Activated CD8-positive, alpha-beta memory T cell treated with anti-CD3 and anti-CD28 coated beads, Interleukin-2, amount 10 ng/mL, durations not matched to agents 7 days and 5 days (primary cell): ENCODE results near the gene TRNAU1AP. TPM values are rescaled to one million over a fixed set of nuclear protein-coding genes. Genes with fewer than 3 reads are reported as not detected.
"Not testable (repeated sequence)": the region's sequence is repeated elsewhere in the genome, so short reads cannot be mapped to it uniquely, and the experiment has no call there.

Source experiments
- ATAC-seq: fragments of 150-1000 bp; cut with Tn5 transposase; one replicate; pipeline ENCODE4 v1.10.0; 2021; ENCODE audit warnings: moderate library complexity
- CTCF ChIA-PET: fragments of 350-600 bp; sonication (Branson Sonifier 250); formaldehyde crosslinking; loops from one replicate; lab custom pipeline; 2021; ENCODE audit warnings: antibody characterized with exemption; lab: Charles Lee
- DNase-seq: peaks from one replicate; pipeline ENCODE4 v3.0.0-alpha.2; 2020
- H3K27ac Mint-ChIP-seq: one replicate; pipeline ENCODE4 v1.8.0; 2021; ENCODE audit warnings: mild to moderate bottlenecking, mixed read lengths
- H3K27me3 Mint-ChIP-seq: one replicate; pipeline ENCODE4 v1.8.0; 2021; ENCODE audit warnings: mixed read lengths
- H3K36me3 Mint-ChIP-seq: one replicate; pipeline ENCODE4 v1.8.0; 2021; ENCODE audit warnings: mild to moderate bottlenecking, mixed read lengths
- H3K4me1 Mint-ChIP-seq: one replicate; pipeline ENCODE4 v1.8.0; 2021; ENCODE audit warnings: mixed read lengths
- H3K4me3 Mint-ChIP-seq: one replicate; pipeline ENCODE4 v1.8.0; 2021; ENCODE audit warnings: mild to moderate bottlenecking, moderate library complexity, mixed read lengths
- H3K9me3 Mint-ChIP-seq: one replicate; pipeline ENCODE4 v1.8.0; 2022; ENCODE audit warnings: low read depth, mixed read lengths
- total RNA-seq, 2 experiments: library from RNA; stranded (reverse); gene quantifications; one replicate each; pipeline ENCODE4 v1.2.3, GENCODE V29; 2021

TRNAU1AP gene
- total RNA-seq, 2 experiments from 2014 or later: 52.8 to 55.2 TPM

DNA sequence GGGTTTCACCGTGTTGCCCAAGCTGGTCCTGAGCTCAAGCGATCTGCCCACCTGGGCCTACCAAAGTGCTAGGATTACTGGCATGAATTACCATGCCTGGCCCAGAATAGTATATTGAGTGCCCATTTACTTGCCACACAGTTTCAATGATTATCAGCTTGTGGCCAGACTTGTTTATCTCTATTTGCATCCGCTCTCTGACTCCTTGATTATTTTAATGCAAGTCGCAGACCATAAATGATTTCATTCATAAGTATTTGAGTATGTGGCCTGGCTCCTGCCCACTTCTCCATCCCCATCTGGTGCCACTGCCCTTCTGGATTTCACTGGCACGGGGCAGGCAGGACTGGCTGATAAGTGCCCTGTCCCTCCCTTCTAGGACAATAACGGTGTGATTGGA lies 18.2 kb upstream of the TRNAU1AP start:
- H3K27ac Mint-ChIP-seq: no peak overlapping the region
- no peaks in the 10 kb centered on the region for H3K4me1 Mint-ChIP-seq
- no peaks in the 10 kb centered on the region for H3K9me3 Mint-ChIP-seq
- peaks cover 43% of the 10 kb centered on the region for H3K36me3 Mint-ChIP-seq
- ATAC-seq: no peak
- no peak for DNase-seq
- no peaks in the 10 kb centered on the region for H3K27me3 Mint-ChIP-seq
- H3K4me3 Mint-ChIP-seq: no peak overlapping the region
- CTCF ChIA-PET: interaction anchor here (1.6 kb wide), 1 partner anchor 16 kb away, joined by 6 read pairs; no protein-coding TSS in a partner anchor

DNA sequence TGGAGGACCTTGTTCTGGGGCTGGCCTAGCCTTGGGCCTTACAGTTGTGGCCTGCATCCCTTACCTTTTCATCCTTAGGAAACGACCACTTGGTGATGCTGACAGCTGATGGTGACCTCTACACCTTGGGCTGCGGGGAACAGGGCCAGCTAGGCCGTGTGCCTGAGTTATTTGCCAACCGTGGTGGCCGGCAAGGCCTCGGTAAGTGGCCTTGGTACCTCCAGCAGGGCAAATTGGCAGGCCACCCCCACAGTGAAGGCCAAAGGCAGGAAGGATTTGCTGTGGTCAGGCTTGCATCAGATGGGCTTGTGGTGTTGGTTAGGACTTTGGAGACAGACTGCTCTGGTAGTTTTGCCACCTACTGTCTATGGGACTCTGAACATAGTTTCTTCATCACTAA lies 17.7 kb upstream of the TRNAU1AP start:
- DNase-seq (no peak), ATAC-seq (no peak)
- Mint-ChIP-seq H3K27me3 (no peaks in the 10 kb centered on the region), H3K4me1 (no peaks in the 10 kb centered on the region), H3K9me3 (no peaks in the 10 kb centered on the region), H3K36me3 (peaks cover 40% of the 10 kb centered on the region), H3K4me3 (no peak overlapping the region), H3K27ac (no peak overlapping the region)
- CTCF ChIA-PET: interaction anchor here (1.2 to 1.6 kb wide), 2 partner anchors 17 to 18 kb away, joined by 3 to 6 read pairs; no protein-coding TSS in a partner anchor

DNA sequence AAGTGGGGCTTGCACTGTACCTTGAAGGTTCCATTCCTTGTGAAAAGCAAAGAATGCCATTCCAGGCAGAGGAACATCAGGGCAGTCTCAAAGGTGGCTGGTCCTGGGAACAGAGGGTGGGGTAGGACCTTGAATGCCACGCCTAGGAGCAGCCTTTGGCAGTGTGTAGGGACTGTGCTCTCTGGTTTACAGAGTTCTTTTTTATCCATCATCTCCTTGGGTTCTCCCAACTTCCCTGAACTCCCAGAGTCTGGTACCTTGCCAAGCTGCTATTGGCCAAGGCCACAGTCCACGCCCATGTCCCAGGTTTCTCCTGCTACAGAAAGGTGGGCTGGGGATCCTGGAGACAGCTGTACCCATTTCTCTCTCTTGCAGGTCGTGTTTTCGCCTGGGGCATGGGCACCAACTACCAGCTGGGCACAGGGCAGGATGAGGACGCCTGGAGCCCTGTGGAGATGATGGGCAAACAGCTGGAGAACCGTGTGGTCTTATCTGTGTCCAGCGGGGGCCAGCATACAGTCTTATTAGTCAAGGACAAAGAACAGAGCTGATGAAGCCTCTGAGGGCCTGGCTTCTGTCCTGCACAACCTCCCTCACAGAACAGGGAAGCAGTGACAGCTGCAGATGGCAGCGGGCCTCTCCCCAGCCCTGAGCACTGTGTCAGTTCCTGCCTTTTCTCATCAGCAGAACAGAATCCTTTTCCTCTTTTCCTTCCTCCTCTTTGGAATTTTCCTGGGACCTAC lies 15.3 kb upstream of the TRNAU1AP start:
- ATAC-seq (no peak), DNase-seq (no peak)
- Mint-ChIP-seq H3K4me1 (no peaks in the 10 kb centered on the region), H3K9me3 (no peaks in the 10 kb centered on the region), H3K27me3 (no peaks in the 10 kb centered on the region), H3K27ac (no peak overlapping the region), H3K36me3 (peaks cover 26% of the 10 kb centered on the region), H3K4me3 (no peak overlapping the region)
- CTCF ChIA-PET: no interaction called here

DNA sequence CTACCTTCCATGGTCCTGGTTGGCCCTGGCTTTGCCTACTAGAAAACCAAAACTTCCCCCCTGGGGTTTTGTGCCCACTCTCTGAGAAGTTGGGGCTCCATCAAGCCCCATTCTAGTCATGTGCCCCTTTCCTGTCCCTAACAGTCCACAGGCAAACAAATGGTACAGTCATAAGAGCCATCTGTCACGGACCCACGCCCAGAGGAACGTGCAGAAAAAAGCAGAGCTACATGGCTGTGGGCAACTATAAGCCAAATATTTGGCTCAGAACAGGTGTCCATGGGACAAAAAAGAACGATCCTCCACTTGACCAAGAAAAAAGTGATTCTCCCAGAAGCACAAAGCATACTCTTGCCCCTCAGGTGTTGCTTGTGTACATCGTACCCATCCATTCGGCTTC lies 14.6 kb upstream of the TRNAU1AP start:
- Mint-ChIP-seq H3K9me3 (no peaks in the 10 kb centered on the region), H3K4me1 (no peaks in the 10 kb centered on the region), H3K36me3 (peaks cover 26% of the 10 kb centered on the region), H3K27ac (no peak overlapping the region), H3K27me3 (no peaks in the 10 kb centered on the region), H3K4me3 (no peak overlapping the region)
- CTCF ChIA-PET: no interaction called here
- no peak for ATAC-seq
- no peak for DNase-seq

DNA sequence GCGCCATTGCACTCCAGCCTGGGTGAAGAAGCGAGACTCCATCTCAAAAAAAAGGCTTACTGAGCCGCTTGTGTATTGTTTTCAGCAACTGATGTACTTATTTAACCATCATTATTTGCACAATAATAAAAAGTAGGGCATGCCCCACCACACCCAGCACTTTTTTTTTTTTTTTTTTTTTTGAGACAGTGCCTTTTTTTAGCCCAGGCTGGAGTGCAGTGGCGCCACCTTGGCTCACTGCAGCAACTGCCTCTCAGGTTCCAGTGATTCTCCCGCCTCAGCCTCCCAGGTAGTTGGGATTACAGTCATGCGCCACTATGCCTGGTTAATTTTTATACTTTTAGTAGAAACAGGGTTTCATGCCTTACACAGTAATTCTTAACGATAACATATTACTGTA lies 12.2 kb upstream of the TRNAU1AP start:
- H3K27ac Mint-ChIP-seq: no peak overlapping the region
- no peaks in the 10 kb centered on the region for H3K27me3 Mint-ChIP-seq
- ATAC-seq: no peak
- H3K4me1 Mint-ChIP-seq: no peaks in the 10 kb centered on the region
- H3K4me3 Mint-ChIP-seq: no peak overlapping the region
- no peak for DNase-seq
- H3K36me3 Mint-ChIP-seq: peaks cover 17% of the 10 kb centered on the region
- H3K9me3 Mint-ChIP-seq: no peaks in the 10 kb centered on the region
- CTCF ChIA-PET: no interaction called here

DNA sequence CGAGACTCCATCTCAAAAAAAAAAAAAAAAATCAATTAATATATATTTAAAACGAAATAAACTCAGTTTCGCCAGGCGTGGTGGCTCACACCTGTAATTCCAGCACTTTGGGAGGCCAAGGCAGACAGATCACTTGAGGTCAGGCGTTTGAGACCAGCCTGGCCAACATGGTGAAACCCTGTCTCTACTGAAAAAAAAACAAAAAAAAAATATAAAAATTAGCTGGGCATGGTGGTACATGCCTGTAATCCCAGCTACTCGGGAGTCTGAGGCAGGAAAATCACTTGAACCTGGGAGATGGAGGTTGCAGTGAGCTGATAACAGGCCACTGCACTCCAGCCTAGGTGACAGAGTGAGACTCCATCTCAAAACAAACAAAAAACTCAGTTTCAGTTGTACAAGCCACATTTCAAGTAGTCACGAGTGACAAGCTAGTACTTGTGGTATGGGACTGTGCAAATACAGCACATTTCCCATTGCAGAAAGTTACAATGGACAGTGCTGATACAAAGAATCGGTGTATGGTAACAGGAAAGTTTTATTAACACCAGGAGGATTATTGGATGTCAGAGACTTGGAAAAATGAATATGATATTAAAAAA lies 11.4 kb upstream of the TRNAU1AP start:
- H3K9me3 Mint-ChIP-seq, H3K27ac Mint-ChIP-seq, ATAC-seq, H3K4me3 Mint-ChIP-seq, CTCF ChIA-PET, DNase-seq, H3K4me1 Mint-ChIP-seq, H3K36me3 Mint-ChIP-seq, H3K27me3 Mint-ChIP-seq: not testable (repeated sequence)

DNA sequence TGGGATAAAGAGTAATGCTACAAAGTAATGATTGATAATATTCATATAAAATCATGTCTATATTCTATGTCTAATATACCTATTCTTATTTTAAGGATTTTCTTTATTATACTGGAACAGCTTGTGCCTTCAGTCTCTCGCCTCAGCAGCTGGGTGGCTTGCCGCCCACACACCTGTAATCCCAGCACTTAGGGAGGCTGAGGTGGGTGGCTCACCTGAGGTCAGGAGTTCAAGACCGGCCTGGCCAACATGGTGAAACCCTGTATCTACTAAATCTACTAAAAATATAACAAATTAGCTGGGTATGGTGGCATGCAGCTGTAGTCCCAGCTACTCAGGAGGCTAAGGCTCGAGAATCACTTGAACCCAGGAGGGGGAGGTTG lies 7.6 kb upstream of the TRNAU1AP start:
- ATAC-seq: no peak
- CTCF ChIA-PET: no interaction called here
- Mint-ChIP-seq H3K4me1 (no peaks in the 10 kb centered on the region), H3K27ac (no peak overlapping the region), H3K36me3 (no peaks in the 10 kb centered on the region), H3K27me3 (no peaks in the 10 kb centered on the region), H3K4me3 (no peak overlapping the region), H3K9me3 (no peaks in the 10 kb centered on the region)
- no peak for DNase-seq

DNA sequence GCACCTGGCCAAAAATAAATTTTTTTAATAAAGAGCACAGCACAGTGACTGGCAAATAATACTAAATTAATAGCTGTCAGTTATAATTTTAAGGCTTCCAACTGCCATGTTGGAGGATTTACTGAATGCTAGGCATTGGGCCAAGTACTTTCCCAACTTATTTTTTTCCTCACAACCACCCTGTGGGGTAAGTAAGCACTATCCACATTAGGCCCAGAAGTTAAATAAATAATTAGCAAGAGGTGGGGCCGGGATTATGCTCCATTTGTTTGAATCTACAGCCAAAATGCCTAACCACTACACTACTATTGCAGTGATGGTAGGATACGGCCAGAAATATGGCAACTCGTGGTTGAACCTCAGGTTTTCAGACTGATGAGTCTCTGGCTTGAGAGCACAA lies 4.6 kb upstream of the TRNAU1AP start:
- Mint-ChIP-seq H3K4me3 (no peak overlapping the region), H3K36me3 (no peaks in the 10 kb centered on the region), H3K4me1 (peaks cover 6% of the 10 kb centered on the region), H3K27ac (no peak overlapping the region), H3K9me3 (no peaks in the 10 kb centered on the region), H3K27me3 (no peaks in the 10 kb centered on the region)
- CTCF ChIA-PET: interaction anchor here (0.8 kb wide), 1 partner anchor 35 kb away, joined by 3 read pairs; no protein-coding TSS in a partner anchor
- no peak for DNase-seq
- no peak for ATAC-seq

DNA sequence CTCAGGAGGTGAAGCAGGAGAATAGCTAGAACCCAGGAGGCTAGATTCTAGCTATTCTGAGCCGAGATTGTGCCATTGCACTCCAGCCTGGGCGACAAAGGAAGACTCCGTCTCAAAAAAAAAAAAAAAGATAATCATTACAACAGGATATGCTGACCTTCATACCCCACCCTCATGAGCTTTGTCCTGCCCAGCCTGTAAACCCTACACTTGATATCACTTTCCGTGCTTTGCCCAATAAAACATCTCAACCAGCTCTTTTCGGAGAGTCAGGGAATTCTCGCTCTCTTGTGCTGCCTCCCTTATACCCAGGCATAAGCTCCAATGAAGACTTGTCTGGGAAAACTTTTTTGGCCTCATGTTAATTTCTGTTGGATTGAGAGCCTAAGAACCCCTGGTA lies 1.5 kb upstream of the TRNAU1AP start:
- Mint-ChIP-seq H3K9me3 (no peaks in the 10 kb centered on the region), H3K4me3 (no peak overlapping the region), H3K27me3 (no peaks in the 10 kb centered on the region), H3K27ac (no peak overlapping the region), H3K4me1 (peaks cover 21% of the 10 kb centered on the region), H3K36me3 (peaks cover 13% of the 10 kb centered on the region)
- ATAC-seq: no peak
- DNase-seq: no peak
- CTCF ChIA-PET: interaction anchor here (0.9 to 4.1 kb wide), 3 partner anchors 28 to 42 kb away, joined by 3 to 36 read pairs (median 3); no protein-coding TSS in a partner anchor

DNA sequence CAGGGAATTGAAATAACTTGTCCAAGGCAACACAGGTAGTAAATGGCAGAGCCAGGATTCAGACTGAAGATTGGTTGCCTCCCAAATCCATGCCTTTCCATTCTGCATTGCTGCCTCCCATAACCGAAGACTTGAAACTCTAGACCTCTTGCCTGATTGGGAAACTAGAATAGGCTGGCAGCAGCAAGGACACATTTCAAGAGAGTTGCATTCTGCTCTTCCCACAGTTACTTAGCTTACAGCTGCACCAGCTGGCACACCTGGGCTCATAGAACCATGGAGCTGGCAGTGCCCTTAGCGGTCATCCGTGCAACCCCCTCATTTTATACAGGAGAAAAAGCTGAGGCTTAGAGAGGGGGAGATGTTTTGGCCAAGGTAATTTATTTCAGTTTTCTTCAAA lies 8.0 kb downstream of the TRNAU1AP start:
- no peaks in the 10 kb centered on the region for H3K9me3 Mint-ChIP-seq
- peaks cover 48% of the 10 kb centered on the region for H3K36me3 Mint-ChIP-seq
- CTCF ChIA-PET: interaction anchor here (1.1 kb wide), 1 partner anchor 201 kb away, joined by 4 read pairs; no protein-coding TSS in a partner anchor
- no peak overlapping the region for H3K4me3 Mint-ChIP-seq
- DNase-seq (no peak), ATAC-seq (no peak)
- H3K4me1 Mint-ChIP-seq: peaks cover 2% of the 10 kb centered on the region
- no peak overlapping the region for H3K27ac Mint-ChIP-seq
- no peaks in the 10 kb centered on the region for H3K27me3 Mint-ChIP-seq

DNA sequence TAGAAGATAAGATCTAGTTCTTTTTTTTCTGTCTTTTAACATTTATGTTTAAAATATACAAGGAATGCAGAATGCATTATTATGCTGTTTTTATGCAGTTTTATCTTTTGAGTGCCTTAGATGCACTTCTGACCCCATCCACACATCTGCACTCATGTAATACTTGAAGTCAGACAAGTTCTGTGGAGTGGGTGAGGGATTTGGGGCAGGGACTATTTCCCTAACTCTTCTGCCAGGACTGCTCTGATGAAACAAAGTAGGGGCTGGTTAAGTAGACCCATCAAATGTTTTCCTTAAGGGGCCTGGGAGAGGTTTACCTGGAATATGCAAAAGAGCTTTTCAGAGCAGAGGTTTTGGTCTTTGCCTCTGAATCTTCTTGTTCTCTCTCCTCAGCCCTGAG lies 11.4 kb downstream of the TRNAU1AP start:
- Mint-ChIP-seq H3K27me3 (no peaks in the 10 kb centered on the region), H3K4me3 (no peak overlapping the region), H3K27ac (no peak overlapping the region), H3K9me3 (no peaks in the 10 kb centered on the region), H3K36me3 (peaks cover 55% of the 10 kb centered on the region), H3K4me1 (no peaks in the 10 kb centered on the region)
- no peak for ATAC-seq
- DNase-seq: no peak
- CTCF ChIA-PET: interaction anchor here (1.2 to 1.5 kb wide), 2 partner anchors 16 to 17 kb away, joined by 3 read pairs; no protein-coding TSS in a partner anchor

DNA sequence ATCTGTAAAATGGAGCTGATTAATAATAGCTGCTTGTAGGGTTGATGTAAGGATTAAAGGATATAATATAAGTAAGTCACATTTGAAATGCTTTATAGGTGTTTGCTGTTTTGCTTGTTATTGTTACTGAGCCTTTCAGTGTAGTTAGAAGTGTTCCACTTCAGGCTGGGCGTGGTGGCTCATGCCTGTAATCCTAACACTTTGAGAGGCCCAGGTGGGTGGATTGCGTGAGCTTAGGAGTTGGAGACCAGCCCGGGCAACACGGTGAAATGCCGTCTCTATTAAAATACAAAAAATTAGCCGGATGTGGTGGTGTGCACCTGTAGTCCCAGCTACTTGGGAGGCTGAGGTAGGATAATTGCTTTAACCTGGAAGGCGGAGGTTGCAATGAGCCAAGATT lies 12.2 kb downstream of the TRNAU1AP start:
- DNase-seq: no peak
- Mint-ChIP-seq H3K4me1 (no peaks in the 10 kb centered on the region), H3K9me3 (no peaks in the 10 kb centered on the region), H3K27me3 (no peaks in the 10 kb centered on the region), H3K36me3 (peaks cover 48% of the 10 kb centered on the region), H3K27ac (no peak overlapping the region), H3K4me3 (no peak overlapping the region)
- CTCF ChIA-PET: interaction anchor here (1.0 to 1.5 kb wide), 3 partner anchors 15 to 312 kb away, joined by 3 read pairs; no protein-coding TSS in a partner anchor
- no peak for ATAC-seq

DNA sequence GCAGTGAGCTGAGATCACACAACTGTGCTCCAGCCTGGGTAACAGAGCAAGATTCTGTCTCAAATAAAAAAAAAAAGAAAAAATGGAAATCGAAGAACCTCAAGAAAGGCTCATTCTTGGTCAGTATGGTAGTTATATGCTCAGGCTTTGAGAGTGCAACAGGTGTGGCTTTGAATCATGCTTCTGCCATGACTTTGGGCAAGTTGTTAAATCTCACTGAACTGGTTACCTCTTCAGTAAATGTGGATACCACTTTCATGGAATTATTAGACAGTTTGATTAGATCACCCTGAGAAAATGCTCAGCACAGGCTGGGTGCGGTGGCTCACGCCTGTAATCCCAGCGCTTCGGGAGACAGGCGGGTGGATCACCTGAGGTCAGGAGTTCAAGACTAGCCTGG lies 12.8 kb downstream of the TRNAU1AP start:
- DNase-seq (no peak), ATAC-seq (no peak)
- H3K27me3 Mint-ChIP-seq: no peaks in the 10 kb centered on the region
- H3K4me3 Mint-ChIP-seq: no peak overlapping the region
- peaks cover 47% of the 10 kb centered on the region for H3K36me3 Mint-ChIP-seq
- H3K9me3 Mint-ChIP-seq: no peaks in the 10 kb centered on the region
- H3K27ac Mint-ChIP-seq: no peak overlapping the region
- CTCF ChIA-PET: interaction anchor here (1.0 kb wide), 1 partner anchor 311 kb away, joined by 3 read pairs; no protein-coding TSS in a partner anchor
- no peaks in the 10 kb centered on the region for H3K4me1 Mint-ChIP-seq

DNA sequence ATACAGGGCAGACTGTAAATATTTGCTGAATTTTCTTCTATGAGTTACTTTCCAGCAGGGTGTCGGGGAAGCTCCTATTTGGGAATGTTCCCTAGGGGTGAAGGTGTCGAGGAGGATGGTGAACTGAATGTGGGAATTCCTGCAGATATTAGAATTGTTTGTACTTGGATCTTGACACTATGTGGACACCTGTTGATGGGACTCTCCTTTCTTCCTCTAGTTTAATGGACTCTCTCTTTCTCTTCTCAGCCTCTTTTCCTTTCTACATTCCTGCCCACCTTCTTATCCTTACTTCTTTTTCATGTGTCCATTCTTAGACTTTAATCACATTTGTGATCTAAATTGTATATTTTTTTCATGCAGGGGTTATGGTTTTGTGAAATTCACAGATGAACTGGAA lies 14.0 kb downstream of the TRNAU1AP start:
- CTCF ChIA-PET: interaction anchor here (0.6 to 1.0 kb wide), 4 partner anchors 12 to 310 kb away, joined by 3 to 4 read pairs (median 4); no protein-coding TSS in a partner anchor
- Mint-ChIP-seq H3K4me3 (no peak overlapping the region), H3K27me3 (no peaks in the 10 kb centered on the region), H3K9me3 (no peaks in the 10 kb centered on the region), H3K36me3 (peaks cover 47% of the 10 kb centered on the region), H3K27ac (no peak overlapping the region), H3K4me1 (no peaks in the 10 kb centered on the region)
- DNase-seq (no peak), ATAC-seq (no peak)
